Fibroblast of lung (primary cell): ENCODE results near the gene LBHD1.

ENCODE experiments used
- CTCF ChIP-seq, 2 donors: IDR thresholded peaks in 1 of 2; conservative IDR thresholded peaks in 1 of 2; 1 replicate in 1 of 2; 2 replicates in 1 of 2; pipeline ENCODE4 v1.5.1; 2011 to 2012; ENCODE audit warnings: low read length in 2 of 2, control low read depth in 1 of 2, inconsistent platforms in 1 of 2, low read depth in 1 of 2, mild to moderate bottlenecking in 1 of 2
- EZH2 ChIP-seq: IDR thresholded peaks from 2 replicates; pipeline ENCODE4 v1.5.1; 2012; ENCODE audit warnings: low read length, control low read depth, mild to moderate bottlenecking; ENCODE audit errors: missing control alignments

DNA sequence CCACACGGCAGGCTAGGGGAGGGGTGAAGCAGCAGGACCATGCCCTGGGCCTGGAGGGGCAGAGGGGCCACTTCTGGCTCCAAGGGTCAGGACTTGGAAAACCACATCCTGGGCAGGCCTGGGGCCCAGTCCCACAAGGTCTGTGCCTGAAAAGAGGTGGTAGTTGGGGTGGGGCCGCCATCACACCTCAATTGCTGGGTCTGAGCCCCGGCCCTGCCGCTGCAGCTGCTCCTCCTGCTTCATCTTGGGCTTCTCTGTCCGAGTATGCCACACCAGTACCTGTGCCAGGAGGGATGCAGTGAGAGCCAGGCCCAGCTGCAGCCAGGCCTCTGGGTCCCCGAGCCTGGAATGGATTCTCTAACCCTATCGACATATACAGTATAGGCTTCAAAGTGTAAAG lies 56.5 kb downstream of the LBHD1 start:
- no peak for TF ChIP-seq EZH2
- no peak for TF ChIP-seq CTCF (conservative IDR thresholded peaks at IDR 0.05 in 1 of 2, IDR thresholded peaks at IDR 0.05 in 1 of 2; ENCODE audit: low read depth in 1 of 2, low read length in 2 of 2)
